Cardiac septum (tissue), 1 donor: ENCODE measurements around the gene MCUR1. TPM values are rescaled to one million over a fixed set of nuclear protein-coding genes. Genes with fewer than 3 reads are reported as not detected.

Source experiments
- DNase-seq: peaks from one replicate; pipeline ENCODE4 v3.0.0-alpha.2; 2020; ENCODE audit warnings: low spot score
- intact Hi-C: fragments of 100-400 bp; cut with DNase I; formaldehyde crosslinking; loops from one replicate; pipeline ENCODE4 v1.14.0; 2022
- total RNA-seq: library from RNA; stranded (reverse); fragmentation: NEBNext Ultra II Directional; extraction: Animal tissue kit (Norgen Biotek cat#: 25700); gene quantifications from one replicate; pipeline ENCODE4 v1.2.1, GENCODE V29; 2021
- donor health status: DM: no; HTN: no; CAD: no.

Gene MCUR1
- total RNA-seq, 1 donor from 2014 or later: 31.8 TPM

DNA sequence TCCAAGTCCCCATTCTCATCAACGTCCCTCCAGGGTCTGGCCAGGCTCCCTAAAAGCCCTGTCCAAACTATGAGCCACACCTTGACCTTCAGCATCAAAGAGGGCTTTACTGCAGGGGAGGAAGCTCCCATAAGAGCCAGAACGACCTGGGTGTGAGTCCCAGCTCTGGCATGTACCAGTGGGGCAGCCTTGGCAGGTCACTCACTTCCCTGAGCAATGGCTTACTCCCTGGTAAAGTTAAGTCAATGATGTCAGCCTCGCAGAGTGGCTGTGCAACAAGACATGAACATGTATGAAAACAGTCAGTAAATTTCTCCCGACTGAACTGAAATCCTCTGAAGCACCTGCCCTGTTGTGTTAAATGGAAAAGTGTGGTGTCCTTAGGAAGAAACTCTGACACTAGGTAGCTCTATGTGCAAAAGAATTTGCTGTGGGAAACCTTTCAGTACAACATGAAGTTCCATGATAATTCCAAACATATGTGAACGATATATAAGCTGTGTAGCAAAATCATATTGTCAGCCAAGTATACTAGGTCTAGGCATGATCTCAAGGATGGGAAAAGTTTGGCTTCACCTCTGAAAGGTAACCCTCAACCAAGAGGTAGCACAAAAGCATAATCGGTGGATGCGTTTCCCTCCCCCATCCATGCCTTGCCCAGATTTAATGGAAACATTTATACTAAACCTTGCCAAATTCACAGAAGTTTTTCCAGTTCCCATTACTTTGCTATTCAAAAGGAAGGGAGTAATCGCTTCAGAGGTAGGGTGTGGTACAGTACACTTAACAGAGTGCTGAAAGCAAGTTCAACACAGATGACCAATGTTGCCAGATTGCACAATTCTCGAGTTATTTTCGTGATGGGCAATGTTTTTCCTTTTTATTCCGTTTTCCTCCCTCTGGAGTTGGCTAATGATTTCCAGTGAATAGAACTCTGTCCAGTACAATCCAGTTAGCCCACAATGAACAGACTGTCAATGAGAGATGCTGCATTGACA, 53.8 kb downstream of the MCUR1 start:
- intact Hi-C loops: loop anchor here (5.0 kb wide), 2 partner anchors 48 to 143 kb away; partner anchors contain the start of genes NOL7 and RANBP9

DNA sequence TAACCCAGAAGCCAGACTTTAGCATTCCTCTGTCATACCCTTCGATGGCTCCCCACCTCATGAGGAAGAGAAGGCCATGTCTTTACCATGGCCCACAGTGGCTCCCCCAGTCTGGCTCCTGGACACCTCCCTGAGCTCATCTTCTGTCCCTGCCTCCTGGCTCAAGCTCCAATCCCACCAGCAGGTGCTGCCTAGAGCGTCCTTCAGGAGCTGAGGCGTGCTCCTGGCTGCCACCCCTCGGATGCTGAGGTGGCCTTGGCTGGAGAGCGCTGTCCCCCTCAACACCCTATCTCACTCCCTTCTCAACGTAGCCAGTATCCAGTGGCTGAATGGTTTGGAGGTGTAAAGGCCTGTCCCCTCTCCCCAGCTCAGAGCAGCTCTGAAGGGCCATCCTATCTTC, 55.3 kb downstream of the MCUR1 start:
- intact Hi-C loops: no loop called here
- DNase-seq: no peak

More for the DNA sequence above, 53.8 kb downstream of the MCUR1 start:
- DNase-seq: no peak

DNA sequence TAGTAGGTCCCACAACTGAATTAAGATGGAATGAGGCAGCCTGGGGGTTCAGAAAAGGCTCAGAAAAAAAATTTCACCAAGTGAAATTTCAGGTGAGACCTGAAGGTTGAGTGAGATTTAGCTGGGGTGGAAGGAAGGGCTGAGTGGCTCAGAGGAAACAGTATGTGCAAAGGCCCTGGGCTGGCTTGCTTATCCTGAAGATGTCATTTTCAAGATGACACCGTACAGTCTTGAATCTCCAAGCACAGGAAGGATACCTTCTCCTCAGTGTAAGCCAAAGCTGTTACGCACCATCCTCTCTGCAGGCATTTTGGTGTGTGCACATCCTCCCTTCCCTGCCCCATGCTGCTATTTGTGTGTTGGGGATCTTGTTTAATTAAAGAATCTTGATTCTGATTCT, 59.7 kb downstream of the MCUR1 start:
- DNase-seq: no peak
- intact Hi-C loops: no loop called here

DNA sequence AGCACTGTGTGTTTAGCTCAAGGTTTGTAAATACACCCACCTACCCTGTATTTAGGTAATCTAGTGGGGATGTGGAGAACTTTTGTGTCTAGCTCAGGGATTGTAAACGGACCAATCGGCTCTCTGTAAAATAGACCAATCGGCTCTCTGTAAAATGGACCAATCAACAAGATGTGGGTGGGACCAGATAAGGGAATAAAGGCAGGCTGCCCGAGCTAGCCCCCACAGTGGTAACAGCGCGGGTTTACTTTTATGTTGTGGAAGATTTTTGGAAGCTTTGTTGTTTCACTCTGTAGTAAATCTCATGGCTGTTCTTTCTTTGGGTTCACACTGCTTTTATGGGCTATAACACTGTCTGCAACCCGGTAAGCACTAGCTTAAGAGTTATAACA, 70.6 kb downstream of the MCUR1 start:
- intact Hi-C loops: no loop called here
- DNase-seq: no peak

DNA sequence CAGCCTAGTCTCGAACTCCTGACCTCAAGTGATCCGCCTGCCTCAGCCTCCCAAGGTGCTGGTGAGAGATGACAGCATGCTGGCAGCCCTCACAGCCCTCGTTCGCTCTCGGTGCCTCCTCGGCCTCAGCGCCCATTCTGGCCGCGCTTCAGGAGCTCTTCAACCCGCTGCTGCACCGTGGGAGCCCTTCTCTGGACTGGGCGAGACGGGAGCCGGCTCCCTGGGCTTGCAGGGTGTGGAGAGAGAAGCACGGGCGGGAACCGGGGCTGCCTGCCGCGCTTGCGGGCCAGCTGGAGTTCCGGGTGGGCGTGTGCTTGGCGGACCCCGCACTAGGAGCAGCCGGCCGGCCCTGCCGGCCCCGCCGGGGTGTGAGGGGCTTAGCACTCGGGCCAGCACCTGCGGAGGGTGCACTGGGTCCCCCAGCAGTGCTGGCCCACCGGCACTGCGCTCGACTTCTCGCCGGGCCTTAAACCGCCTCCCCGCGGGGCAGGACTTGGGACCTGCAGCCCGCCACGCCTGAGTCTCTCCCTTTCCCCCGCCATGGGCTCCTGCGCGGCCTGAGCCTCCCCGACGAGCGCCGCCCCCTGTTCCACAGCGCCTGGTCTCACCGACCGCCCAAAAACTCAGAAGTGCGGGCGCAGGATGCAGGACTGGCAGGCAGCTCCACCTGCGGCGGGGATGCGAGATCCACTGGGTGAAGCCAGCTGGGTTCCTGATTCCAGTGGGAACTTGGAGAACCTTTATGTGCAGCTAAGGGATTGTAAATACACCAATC, 71.2 kb downstream of the MCUR1 start:
- intact Hi-C loops: no loop called here

DNA sequence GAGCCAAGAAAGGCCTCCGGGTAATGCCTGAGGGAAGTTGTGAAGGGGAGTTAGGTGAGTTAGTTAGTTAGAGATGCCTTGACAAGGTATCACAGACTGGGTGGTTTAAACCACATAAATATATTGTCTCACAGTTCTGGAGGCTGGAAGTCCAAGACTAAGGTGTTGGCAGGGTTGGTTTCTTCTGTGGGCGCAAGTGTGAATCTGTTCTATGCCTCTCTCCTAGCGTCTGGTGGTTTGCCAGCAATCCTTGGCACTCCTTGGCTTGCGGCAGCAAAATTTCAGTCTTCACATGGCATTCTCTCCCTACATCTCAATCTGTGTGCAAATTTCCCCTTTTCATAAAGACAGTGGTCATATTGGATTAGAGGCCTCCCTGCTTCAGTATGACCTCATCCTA, 73.0 kb downstream of the MCUR1 start:
- no peak for DNase-seq
- intact Hi-C loops: no loop called here

More for the DNA sequence above, 71.2 kb downstream of the MCUR1 start:
- DNase-seq: no peak

Other genes with a start within 250 kb of the MCUR1 start
- 36.4 TPM for gene SIRT5, start 240.0 kb downstream of the MCUR1 start, total RNA-seq
- 50.5 TPM for gene NOL7, start 199.2 kb downstream of the MCUR1 start, total RNA-seq
- 40.2 TPM for gene RANBP9, start 102.7 kb downstream of the MCUR1 start, total RNA-seq
- 0.19 TPM for gene RNF182, start 110.4 kb upstream of the MCUR1 start, total RNA-seq